GM18520 (cell line): Measurements from ENCODE around the gene SYNE3.

ENCODE experiments used
- ATAC-seq: cut with Tn5 transposase; IDR thresholded peaks from one replicate; pipeline ENCODE4 v1.9.1; 2021; ENCODE audit not compliant: unreplicated experiment

Gene SYNE3

GRCh38 chr14:95474941-95475340, 41.5 kb downstream of the SYNE3 start:
- ATAC-seq, result no peak

- no peak for ATAC-seq
Measured at GRCh38 chr14:95474486-95474885, 42.0 kb downstream of the SYNE3 start.

GRCh38 chr14:95472819-95473251, 43.6 kb downstream of the SYNE3 start:
- ATAC-seq, result no peak

GRCh38 chr14:95471476-95471875, 45.0 kb downstream of the SYNE3 start:
- no peak for ATAC-seq

GRCh38 chr14:95471016-95471415, 45.4 kb downstream of the SYNE3 start:
- ATAC-seq, result no peak

GRCh38 chr14:95469134-95469481, 47.3 kb downstream of the SYNE3 start:
- ATAC-seq, result no peak

GRCh38 chr14:95468448-95469133, 47.9 kb downstream of the SYNE3 start:
- ATAC-seq, result no peak

- no peak for ATAC-seq
Measured at GRCh38 chr14:95467657-95468056, 48.8 kb downstream of the SYNE3 start.

- no peak for ATAC-seq
Measured at GRCh38 chr14:95467232-95467631, 49.2 kb downstream of the SYNE3 start.
